ENCODE measurements around the gene BCKDK. TPM values are rescaled to one million over a fixed set of nuclear protein-coding genes. Genes with fewer than 3 reads are reported as not detected.
"Not testable (repeated sequence)": the region's sequence is repeated elsewhere in the genome, so short reads cannot be mapped to it uniquely, and the experiment has no call there.

The BCKDK gene
- polyA plus RNA-seq, 3 donors from 2014 or later = 21.4 to 50.3 (median 30.1) TPM

DNA sequence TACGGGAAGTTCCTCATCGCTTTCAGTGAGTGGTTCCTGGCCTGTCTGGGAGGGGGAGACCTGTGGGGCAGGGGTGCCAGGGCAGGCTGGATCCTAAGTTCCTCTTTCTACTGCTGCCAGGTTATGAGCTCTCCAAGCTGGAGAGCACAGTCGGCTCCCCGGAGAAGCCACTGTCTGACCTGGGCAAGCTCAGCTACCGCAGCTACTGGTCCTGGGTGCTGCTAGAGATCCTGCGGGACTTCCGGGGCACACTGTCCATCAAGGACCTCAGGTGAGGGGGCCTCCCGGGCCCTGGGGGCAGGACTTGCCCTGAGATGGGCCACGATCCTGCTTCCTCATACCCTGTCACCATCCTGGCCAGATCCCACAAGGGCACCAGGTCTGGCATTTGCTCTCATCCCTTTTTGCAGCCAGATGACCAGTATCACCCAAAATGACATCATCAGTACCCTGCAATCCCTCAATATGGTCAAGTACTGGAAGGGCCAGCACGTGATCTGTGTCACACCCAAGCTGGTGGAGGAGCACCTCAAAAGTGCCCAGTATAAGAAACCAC is 22.2 kb downstream of the BCKDK start:
- DNase-seq = no peak
- H3K27ac Mint-ChIP-seq = no peak overlapping the region
- no peak overlapping the region for H3K4me3 Mint-ChIP-seq
- H3K27me3 Mint-ChIP-seq (ENCODE audit: low read depth in 3 of 3) = peaks cover 0 to 1% (median 0%) of the 10 kb centered on the region in 3 donors
- H3K4me1 Mint-ChIP-seq = peaks cover 6 to 10% of the 10 kb centered on the region in 2 donors
- peaks cover 7 to 30% (median 8%) of the 10 kb centered on the region in 3 donors for H3K36me3 Mint-ChIP-seq
- H3K9me3 Mint-ChIP-seq = no peaks in the 10 kb centered on the region

DNA sequence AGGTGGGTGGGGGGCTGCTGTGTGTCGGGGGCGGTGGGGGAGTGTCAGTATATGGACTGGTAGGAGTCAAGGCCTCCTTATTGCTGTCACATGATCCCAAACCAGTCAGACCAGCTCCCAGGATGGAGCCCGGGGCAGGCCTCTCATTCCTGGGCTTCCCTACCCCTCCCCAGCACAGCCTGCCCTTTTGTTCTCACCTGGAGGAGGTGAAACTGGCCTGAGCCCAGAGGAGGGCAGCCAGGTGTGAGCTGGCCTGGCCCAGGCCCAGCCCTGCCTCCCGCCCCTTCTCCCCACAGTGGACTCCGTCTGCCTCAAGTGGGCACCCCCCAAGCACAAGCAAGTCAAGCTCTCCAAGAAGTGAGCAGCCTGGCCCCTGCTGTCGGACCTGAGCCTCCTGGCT is 22.7 kb downstream of the BCKDK start:
- Mint-ChIP-seq H3K9me3 (no peaks in the 10 kb centered on the region), H3K27ac (no peak overlapping the region), H3K4me3 (no peak overlapping the region), H3K4me1 (peaks cover 6 to 10% of the 10 kb centered on the region in 2 donors), H3K36me3 (peaks cover 4 to 27% (median 6%) of the 10 kb centered on the region in 3 donors), H3K27me3 (ENCODE audit: low read depth in 3 of 3) (peaks cover 0 to 1% (median 0%) of the 10 kb centered on the region in 3 donors)
- DNase-seq = no peak

DNA sequence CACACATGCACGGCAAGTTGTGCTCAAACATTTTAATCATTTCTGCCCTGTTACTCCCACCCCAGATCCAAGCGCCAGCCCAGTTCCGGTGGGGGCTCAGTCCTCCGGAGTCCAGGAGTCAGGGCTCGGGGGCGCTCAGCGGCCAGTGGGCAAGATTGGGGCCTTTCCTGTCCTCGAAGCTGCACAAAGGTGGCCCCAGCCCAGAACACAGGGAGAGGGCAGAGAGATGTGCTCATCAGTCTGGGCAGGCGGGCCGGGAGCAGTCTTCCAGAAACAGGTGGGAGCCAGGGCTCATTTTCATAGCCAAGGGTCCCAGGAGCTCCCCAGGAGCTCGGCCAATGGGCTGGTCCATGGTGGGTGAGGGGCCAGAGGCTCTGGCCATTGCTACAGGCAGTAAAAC is 23.2 kb downstream of the BCKDK start:
- H3K27me3 Mint-ChIP-seq (ENCODE audit: low read depth in 3 of 3) = peaks cover 0 to under 1% (median 0%) of the 10 kb centered on the region in 3 donors
- H3K4me3 Mint-ChIP-seq = no peak overlapping the region
- peaks cover 6 to 10% of the 10 kb centered on the region in 2 donors for H3K4me1 Mint-ChIP-seq
- no peaks in the 10 kb centered on the region for H3K9me3 Mint-ChIP-seq
- H3K36me3 Mint-ChIP-seq = peaks cover 0 to 22% (median under 1%) of the 10 kb centered on the region in 3 donors
- DNase-seq = no peak
- H3K27ac Mint-ChIP-seq = no peak overlapping the region

DNA sequence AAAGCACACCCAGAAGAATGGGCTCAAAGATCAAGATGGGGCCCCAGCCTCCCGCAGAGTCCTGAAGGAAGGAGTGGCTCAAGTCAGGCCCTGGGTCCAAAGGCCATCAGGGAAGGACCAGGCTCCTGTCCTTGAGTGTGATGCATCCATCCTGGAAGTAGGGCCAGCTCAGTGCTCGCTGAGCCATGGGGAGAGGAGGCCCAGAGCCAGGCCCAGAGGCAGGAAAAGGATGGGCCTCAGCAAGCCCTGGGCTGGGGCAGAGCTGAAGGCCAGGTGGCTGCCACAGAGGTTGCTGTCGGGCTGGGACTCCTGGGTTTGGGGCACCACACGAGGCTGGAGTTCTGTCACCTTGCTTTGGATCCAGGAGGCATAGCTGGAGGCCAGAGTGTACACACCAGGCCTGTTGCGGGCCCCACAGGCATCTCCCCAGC is 23.7 kb downstream of the BCKDK start:
- Mint-ChIP-seq H3K36me3 (peaks cover 0 to 21% (median 0%) of the 10 kb centered on the region in 3 donors), H3K9me3 (no peaks in the 10 kb centered on the region), H3K27me3 (ENCODE audit: low read depth in 3 of 3) (no peaks in the 10 kb centered on the region), H3K4me3 (no peak overlapping the region), H3K27ac (no peak overlapping the region), H3K4me1 (peaks cover 6 to 10% of the 10 kb centered on the region in 2 donors)
- no peak for DNase-seq

DNA sequence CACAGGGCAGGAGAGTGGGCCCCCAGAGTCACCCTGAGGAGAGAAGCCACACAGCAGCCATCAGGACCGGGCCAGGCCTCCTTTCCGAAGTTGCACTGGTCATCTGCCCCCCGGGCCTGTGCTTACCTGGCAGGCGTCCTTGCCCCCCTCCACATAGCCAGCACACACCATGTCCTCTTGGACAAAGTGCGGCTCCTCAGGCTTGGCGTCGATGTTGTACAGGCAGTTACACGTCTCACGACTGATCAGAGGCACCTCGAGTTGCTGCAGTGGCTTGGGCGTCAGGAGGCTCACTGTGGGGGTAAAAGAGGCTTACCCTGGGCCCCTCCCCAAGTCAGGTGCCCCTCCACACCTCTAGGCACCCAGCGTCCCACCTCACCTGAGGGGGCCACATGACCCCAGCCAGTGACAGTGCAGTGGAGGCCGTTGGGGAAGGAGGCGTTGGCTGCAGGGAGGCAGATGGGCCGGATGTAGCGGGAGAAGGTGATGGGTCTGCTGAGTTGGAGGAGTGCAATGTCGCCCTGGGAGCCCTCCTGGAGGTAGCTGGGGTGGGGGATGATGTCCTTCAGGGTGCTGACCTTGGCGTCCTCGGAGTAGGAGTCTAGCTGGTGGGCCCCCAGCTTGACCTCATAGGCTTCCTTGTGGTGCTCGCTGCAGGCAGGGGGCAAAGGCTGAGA is 24.3 kb downstream of the BCKDK start:
- DNase-seq = no peak
- Mint-ChIP-seq H3K4me1 (peaks cover 6 to 10% of the 10 kb centered on the region in 2 donors), H3K36me3 (peaks cover 0 to 21% (median 0%) of the 10 kb centered on the region in 3 donors), H3K27me3 (ENCODE audit: low read depth in 3 of 3) (no peaks in the 10 kb centered on the region), H3K9me3 (no peaks in the 10 kb centered on the region), H3K27ac (no peak overlapping the region), H3K4me3 (no peak overlapping the region)

DNA sequence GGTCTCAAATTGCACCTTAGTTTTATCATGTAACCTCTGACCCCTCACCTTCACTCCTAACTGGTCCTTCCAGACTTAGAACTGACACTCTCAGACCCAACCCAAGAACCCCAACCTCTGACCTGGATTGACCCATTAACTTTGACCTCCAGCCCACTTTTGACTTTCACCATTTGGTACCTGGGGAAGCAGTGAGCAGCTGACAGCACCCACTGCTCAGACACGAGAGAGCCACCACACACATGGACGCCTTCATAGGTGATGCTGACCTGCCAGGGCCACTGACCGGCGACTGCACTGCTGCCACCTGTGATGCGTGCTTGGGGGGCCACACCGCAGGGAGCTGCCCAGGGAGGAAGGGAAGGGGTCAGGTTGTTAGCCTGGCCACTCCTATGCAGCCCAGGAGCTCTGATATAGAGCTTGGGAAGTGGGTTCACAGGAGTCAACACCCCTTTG is 24.9 kb downstream of the BCKDK start:
- H3K27ac Mint-ChIP-seq = peak overlapping the region in 1 of 6 donors; percentile 66
- H3K36me3 Mint-ChIP-seq = peaks cover 0 to 21% (median 0%) of the 10 kb centered on the region in 3 donors

DNA sequence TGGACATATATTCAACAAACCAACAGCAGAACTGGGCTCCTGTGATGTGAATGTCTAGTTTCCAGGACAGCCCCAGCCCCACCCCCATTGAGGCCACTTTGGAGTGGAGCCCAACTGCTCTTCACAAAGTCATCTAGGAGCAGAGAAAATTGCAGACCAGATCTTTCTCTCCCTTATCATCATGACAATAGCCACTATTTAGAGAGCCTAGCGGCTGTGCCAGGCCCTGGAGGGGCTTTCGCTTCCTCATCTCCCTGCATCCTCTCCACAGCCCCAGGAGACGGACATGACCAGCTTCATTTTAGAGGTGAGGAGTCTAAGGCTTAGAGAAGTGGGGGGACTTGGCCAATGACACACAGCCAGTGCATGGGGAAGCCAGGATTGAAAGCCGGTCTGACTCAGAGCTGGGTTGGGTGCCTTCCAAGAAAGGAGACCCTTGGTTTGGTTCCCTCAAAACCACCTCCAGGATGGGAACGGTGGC is 25.9 kb downstream of the BCKDK start:
- Mint-ChIP-seq H3K9me3 (no peaks in the 10 kb centered on the region), H3K27me3 (ENCODE audit: low read depth in 3 of 3) (no peaks in the 10 kb centered on the region), H3K36me3 (peaks cover 0 to 15% (median 0%) of the 10 kb centered on the region in 3 donors), H3K27ac (no peak overlapping the region), H3K4me1 (peaks cover 0 to 1% of the 10 kb centered on the region in 2 donors), H3K4me3 (no peak overlapping the region)
- DNase-seq = no peak

More for the DNA sequence above, 24.9 kb downstream of the BCKDK start:
- DNase-seq = no peak
- Mint-ChIP-seq H3K4me1 (peaks cover 6 to 10% of the 10 kb centered on the region in 2 donors), H3K27me3 (ENCODE audit: low read depth in 3 of 3) (no peaks in the 10 kb centered on the region), H3K4me3 (no peak overlapping the region), H3K9me3 (no peaks in the 10 kb centered on the region)

DNA sequence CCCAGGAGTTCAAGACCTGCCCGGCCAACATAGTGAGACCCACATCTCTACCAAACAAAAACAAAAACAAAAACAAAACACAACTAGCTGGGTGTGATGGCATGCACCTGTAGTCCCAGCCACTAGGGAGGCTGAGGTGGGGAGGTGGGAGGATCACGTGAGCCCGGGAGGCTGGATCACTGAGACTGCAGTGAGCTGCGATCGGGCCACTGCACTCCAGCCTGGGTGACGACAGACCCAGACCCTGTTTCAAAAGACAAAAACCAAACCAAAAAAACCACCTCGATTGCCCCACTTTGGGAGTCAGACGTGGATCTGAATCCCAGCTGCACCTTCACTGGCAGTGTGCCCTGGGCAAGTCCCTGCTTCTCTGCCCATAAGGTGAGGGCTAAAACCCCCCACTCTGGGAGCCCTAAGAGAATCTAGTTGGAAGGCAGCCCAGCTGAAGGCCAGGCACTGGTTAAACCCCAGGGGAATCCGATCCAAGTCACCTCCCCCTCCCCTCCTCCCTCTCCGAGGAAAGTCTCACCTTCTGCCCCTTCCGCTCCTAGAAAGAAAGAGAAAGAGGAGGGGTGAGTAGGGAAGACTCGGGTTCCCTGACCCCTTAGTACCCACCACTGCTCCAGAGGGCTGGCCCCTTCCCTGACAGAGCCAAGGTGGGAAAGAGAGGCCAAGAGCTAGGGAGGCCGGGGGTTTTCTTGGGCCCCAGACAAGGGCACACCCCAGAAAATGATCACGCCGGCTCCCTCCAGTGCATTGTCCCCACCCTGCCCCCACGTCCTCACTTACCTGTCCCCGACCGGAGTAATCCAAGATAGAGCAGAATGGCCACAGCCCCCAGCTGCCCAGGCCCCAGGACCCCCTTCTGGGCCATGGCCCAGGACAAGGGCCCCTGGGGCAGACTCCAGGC is 26.7 kb downstream of the BCKDK start:
- Mint-ChIP-seq H3K27ac (no peak overlapping the region), H3K27me3 (ENCODE audit: low read depth in 3 of 3) (no peaks in the 10 kb centered on the region), H3K4me1 (no peaks in the 10 kb centered on the region), H3K4me3 (no peak overlapping the region), H3K9me3 (no peaks in the 10 kb centered on the region), H3K36me3 (peaks cover 0 to 15% (median 0%) of the 10 kb centered on the region in 3 donors)
- DNase-seq = no peak

DNA sequence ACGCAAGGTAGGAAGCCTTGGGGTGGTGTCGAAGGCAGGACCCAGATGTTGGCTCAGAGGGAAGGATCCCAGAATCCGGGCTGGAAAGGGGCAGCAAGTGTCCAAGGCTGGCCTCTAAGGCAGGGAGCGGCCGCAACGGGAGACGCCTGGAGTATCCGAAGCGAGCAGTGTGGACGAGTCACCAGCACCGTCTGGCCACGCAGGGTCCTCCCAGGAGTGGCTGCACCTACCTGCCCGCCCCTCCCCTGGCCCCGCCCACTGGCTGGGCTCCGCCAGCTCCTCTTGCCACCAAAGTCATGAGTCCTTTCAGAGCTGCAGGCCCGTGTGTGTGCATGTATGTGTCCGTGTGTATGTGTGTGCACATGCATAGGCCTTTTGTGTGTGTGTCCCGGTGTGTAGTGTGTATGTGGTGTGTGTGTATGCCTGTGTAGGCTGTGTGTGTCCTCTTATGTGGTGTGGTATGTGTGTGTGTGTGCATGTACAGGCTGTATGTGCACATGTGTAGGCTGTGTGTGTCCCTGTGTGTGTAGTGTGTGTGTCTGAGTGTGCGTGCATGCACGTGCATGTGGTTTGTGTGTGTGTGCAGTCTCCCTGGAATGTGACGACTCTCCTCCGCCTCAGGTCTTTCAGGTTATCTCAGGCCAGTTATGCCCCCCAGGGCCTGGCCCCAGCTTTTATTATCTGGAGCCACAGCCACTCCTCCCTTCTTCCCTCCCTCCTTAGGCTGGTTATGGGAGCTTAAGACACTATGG is 27.5 kb downstream of the BCKDK start, which contains the start of gene PRSS8:
TSS of gene PRSS8 (minus strand) at position 193 of the 752 bp plus-strand sequence. CDS start 229 bp downstream, outside the sequence.
- no peaks in the 10 kb centered on the region for H3K27me3 Mint-ChIP-seq (ENCODE audit: low read depth in 3 of 3)
- no peaks in the 10 kb centered on the region for H3K4me1 Mint-ChIP-seq
- H3K4me3 Mint-ChIP-seq = no peak within 1 kb of the TSS
- H3K27ac Mint-ChIP-seq = no peak within 1 kb of the TSS
- H3K9me3 Mint-ChIP-seq = no peaks in the 10 kb centered on the region
- no peak for DNase-seq
- peaks cover 0 to 11% (median 0%) of the 10 kb centered on the region in 3 donors for H3K36me3 Mint-ChIP-seq

DNA sequence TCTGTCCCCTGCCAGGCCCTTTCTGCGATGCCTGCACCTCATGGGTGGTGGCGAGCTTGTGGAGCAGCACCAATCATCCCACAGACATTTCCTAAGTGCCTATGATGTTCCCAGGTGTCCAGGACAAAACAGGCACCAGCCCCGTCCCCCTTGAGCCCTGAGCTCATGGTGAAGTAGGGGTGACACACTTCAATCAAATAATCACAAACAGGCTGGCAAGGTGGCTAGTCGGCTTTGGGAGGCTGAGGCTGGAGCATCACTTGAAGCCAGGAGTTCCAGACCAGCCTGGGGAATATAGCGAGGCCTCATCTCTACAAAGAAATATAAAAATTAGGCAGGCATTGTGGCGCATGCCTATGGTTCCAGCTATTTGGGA is 28.1 kb downstream of the BCKDK start:
- H3K9me3 Mint-ChIP-seq = no peaks in the 10 kb centered on the region
- H3K27me3 Mint-ChIP-seq (ENCODE audit: low read depth in 3 of 3) = no peaks in the 10 kb centered on the region
- no peak for DNase-seq
- no peak overlapping the region for H3K27ac Mint-ChIP-seq
- H3K36me3 Mint-ChIP-seq = peaks cover 0 to 11% (median 0%) of the 10 kb centered on the region in 3 donors
- no peak overlapping the region for H3K4me3 Mint-ChIP-seq
- no peaks in the 10 kb centered on the region for H3K4me1 Mint-ChIP-seq

DNA sequence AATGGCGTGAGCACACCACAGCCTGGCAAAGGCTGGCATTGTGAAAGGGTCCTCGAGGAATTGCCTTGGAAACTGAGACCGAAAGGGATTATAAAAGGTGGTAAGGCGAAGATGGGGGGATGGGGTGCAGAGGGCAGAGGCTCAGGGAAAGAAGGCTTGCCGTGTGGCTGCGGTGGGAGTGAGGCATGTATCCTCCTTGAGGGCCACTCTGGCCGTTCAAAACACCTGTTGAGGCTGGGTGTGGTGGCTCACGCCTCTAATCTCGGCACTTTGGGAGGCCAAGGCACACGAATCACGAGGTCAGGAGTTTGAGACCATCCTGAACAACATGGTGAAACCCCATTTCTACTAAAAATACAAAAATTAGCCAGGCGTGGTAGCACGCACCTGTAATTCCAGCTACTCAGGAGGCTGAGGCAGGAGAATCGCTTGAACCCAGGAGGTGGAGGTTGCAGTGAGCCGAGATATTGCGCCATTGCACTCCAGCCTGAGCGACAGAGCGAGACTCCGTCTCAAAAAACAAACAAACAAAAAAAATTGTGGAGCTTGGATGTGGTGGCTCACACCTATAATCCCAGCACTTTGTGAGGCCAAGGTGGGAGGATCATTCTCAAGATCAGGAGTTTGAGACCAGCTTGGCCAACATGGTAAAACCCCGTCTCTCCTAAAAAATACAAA is 28.8 kb downstream of the BCKDK start:
- H3K36me3 Mint-ChIP-seq = peaks cover 0 to 11% (median 0%) of the 10 kb centered on the region in 3 donors
- not testable (repeated sequence) for H3K27me3 Mint-ChIP-seq (ENCODE audit: low read depth in 3 of 3); H3K27ac Mint-ChIP-seq

DNA sequence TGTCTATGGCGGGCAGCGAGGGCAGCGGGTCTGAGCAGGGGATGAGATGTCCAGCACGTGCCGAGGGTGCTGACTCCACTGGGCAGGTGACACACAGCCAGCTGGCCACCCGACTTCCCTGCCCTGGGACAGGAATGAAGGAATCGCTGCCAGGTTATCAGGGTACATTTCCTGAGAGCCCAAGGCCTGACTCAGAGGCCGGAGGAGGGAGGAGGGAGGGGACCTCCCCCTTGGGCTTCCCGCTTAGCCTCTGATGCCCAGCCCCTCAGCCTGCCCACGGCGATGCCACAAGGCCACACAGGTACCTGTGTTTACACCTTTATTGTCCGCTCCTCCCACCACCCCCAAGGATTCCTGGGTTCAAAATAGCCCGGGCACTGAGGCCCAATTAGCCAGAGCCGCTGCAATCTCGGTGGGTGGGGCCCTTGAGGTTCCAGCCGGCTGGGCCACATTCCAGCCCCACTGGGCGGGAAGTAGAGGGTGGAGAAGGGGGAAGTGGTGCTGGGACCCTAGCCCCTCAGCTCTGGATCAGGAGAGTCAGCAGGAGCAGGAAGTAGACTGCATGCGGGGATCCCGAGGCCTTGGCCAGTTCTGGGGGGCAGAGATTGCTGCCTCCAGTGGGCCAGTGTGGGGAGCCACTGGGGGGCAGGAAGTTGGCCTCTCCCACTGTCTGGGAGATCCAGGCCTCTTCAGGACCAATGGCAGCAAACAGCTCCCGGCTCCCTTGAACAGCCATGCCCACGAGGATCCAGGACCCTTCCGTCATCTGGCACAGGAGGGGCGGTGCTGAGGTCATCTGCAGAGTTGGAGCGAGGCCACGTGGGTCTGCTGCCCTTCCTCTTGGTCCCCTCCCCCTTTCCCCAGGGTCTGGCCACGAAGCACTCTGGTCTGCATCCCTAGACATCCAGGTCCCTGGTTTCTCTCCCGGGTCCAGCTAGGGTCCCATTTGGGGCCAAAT is 30.7 kb downstream of the BCKDK start:
- Mint-ChIP-seq H3K4me1 (peaks cover 6 to 12% of the 10 kb centered on the region in 2 donors), H3K27me3 (ENCODE audit: low read depth in 3 of 3) (no peaks in the 10 kb centered on the region), H3K27ac (no peak overlapping the region), H3K4me3 (no peak overlapping the region), H3K9me3 (no peaks in the 10 kb centered on the region), H3K36me3 (no peaks in the 10 kb centered on the region)
- DNase-seq = no peak

More for the DNA sequence above, 28.8 kb downstream of the BCKDK start:
- not testable (repeated sequence) for DNase-seq, H3K4me3 Mint-ChIP-seq, H3K9me3 Mint-ChIP-seq, H3K4me1 Mint-ChIP-seq
